ENCODE measurements around the gene S100A4.

Gene S100A4

DNA sequence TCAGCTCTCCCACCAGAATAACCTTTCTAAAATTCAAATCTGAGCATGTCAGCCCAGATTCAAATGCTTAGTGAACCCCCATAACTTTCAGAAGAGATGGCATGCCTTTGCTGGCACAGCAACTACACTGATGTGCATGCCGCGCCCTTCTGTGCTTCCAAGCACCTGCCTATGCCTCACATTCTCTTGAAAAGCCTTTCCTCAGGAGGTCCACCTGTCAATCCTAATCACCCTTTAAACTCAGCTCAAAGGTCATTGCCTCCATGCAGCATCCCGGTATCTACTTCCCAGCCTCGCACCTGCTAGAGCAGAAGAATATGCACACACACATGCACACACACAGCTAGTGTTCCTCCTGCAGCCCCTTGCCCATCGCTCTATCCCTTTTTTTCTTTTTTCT, 25.3 kb upstream of the S100A4 start:
- CTCF ChIA-PET = interaction anchor here (1.4 to 5.8 kb wide), 3 partner anchors 38 to 63 kb away, joined by 3 to 60 read pairs (median 15); partner anchors contain the start of genes CHTOP, S100A1 and S100A13
- POLR2A ChIA-PET = interaction anchor here (1.6 to 1.7 kb wide), 2 partner anchors 56 to 63 kb away, joined by 7 to 8 read pairs; partner anchors contain the start of genes CHTOP, S100A1 and S100A13
- TF ChIP-seq BHLHE40 (IDR thresholded peaks at IDR 0.05; ENCODE audit: borderline replicate concordance) = no peak
- no peak for TF ChIP-seq PKNOX1 (IDR thresholded peaks at IDR 0.05)
- TF ChIP-seq CTBP1 (IDR thresholded peaks at IDR 0.05; ENCODE audit: borderline replicate concordance) = no peak
- TF ChIP-seq TARDBP (IDR thresholded peaks at IDR 0.05) = no peak
- no peak for TF ChIP-seq FOXK2 (IDR thresholded peaks at IDR 0.05)
- no peak for TF ChIP-seq FOXA1 (IDR thresholded peaks at IDR 0.05)
- TF ChIP-seq ELF4 (IDR thresholded peaks at IDR 0.05) = no peak
- TF ChIP-seq SP1 (IDR thresholded peaks at IDR 0.05) = no peak
- no peak for TF ChIP-seq NFRKB (IDR thresholded peaks at IDR 0.05)
- no peak for TF ChIP-seq L3MBTL2 (conservative IDR thresholded peaks at IDR 0.05)
- no peak for TF ChIP-seq HDGF (IDR thresholded peaks at IDR 0.05; ENCODE audit: borderline replicate concordance)
- TF ChIP-seq LEF1 (IDR thresholded peaks at IDR 0.05; ENCODE audit: borderline replicate concordance) = no peak
- no peak for TF ChIP-seq FOXM1 (IDR thresholded peaks at IDR 0.05; ENCODE audit: borderline replicate concordance)
- no peak for TF ChIP-seq ARNT (IDR thresholded peaks at IDR 0.05)
- TF ChIP-seq ZNF384 (IDR thresholded peaks at IDR 0.05) = no peak
- TF ChIP-seq SUZ12 (IDR thresholded peaks at IDR 0.05) = no peak
- DNase-seq (ENCODE audit: extremely low spot score) = no peak

DNA sequence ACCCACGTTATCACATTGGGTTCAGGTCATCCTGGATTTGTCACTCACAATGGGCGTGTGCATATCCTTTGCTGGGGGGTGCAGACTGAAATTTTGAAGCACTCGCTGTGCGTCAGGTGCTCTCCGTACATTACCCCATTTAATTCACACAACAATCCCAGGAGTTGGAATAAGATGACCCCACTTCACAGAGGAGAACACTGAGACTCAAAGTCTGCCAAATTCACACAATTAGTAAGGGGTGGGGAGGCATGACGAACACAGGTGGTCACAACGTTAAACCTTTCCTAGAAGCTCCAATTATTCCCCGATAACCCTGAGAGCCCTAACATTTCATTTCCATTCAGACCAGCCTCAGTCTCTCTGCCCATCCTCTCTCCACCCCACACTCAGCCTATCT, 23.9 kb upstream of the S100A4 start:
- TF ChIP-seq CTBP1 (IDR thresholded peaks at IDR 0.05; ENCODE audit: borderline replicate concordance) = no peak
- no peak for TF ChIP-seq FOXA1 (IDR thresholded peaks at IDR 0.05)
- no peak for TF ChIP-seq LEF1 (IDR thresholded peaks at IDR 0.05; ENCODE audit: borderline replicate concordance)
- ChIA-PET CTCF (interaction anchor here (0.9 to 5.8 kb wide), 6 partner anchors 25 to 65 kb away, joined by 3 to 60 read pairs (median 12); partner anchors contain the start of genes CHTOP, S100A1, S100A13 and S100A4), POLR2A (interaction anchor here (1.6 to 2.1 kb wide), 3 partner anchors 58 to 65 kb away, joined by 7 to 13 read pairs (median 8); partner anchors contain the start of genes CHTOP, S100A1 and S100A13)
- DNase-seq (ENCODE audit: extremely low spot score) = no peak

DNA sequence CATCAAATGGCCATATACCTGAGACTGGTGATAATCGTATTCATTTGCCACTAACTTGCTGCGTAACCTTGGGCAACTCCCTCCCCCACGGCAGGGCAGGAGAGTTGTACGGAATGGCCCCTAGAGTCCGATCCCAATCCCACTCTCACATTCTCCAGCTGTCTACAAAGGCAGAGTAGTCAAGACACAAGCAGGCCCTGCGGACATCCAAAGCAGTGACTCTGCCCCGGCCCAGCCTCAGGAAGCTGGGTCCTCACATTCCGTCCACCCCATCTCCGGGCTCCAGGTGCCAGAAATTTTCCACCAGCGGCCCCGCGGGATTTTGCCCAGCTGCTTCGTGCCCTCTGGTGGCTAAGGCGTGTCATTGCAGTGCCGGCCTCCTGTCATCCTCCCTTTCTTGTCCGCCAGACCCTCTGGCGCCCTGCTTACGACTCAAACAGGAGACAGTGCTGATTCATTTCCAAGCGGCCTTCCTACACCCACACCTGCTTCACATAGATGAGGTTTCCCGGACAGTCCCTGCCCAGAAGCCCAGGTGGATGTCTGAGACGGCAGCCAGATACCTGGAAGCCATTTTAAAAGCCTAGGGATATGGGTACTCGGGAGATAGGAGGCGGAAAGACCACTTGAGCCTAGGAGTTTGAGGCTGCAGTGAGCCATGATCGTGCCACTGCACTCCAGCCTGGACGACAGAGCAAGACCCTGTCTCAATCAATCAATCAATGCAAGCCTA, 22.9 kb upstream of the S100A4 start:
- TF ChIP-seq ELF4 (IDR thresholded peaks at IDR 0.05) (no peak), PKNOX1 (IDR thresholded peaks at IDR 0.05) (peak; percentile 41), SUZ12 (IDR thresholded peaks at IDR 0.05) (no peak)
- CTCF ChIA-PET = interaction anchor here (0.6 to 5.8 kb wide), 13 partner anchors 9 to 76 kb away, joined by 3 to 60 read pairs (median 8); partner anchors contain the start of genes S100A1, S100A13 and S100A4
- DNase-seq (ENCODE audit: extremely low spot score) = peak; percentile 95
- POLR2A ChIA-PET = interaction anchor here (0.6 to 2.1 kb wide), 14 partner anchors 8 to 213 kb away, joined by 3 to 13 read pairs (median 5); partner anchors contain the start of genes CHTOP and S100A13

DNA sequence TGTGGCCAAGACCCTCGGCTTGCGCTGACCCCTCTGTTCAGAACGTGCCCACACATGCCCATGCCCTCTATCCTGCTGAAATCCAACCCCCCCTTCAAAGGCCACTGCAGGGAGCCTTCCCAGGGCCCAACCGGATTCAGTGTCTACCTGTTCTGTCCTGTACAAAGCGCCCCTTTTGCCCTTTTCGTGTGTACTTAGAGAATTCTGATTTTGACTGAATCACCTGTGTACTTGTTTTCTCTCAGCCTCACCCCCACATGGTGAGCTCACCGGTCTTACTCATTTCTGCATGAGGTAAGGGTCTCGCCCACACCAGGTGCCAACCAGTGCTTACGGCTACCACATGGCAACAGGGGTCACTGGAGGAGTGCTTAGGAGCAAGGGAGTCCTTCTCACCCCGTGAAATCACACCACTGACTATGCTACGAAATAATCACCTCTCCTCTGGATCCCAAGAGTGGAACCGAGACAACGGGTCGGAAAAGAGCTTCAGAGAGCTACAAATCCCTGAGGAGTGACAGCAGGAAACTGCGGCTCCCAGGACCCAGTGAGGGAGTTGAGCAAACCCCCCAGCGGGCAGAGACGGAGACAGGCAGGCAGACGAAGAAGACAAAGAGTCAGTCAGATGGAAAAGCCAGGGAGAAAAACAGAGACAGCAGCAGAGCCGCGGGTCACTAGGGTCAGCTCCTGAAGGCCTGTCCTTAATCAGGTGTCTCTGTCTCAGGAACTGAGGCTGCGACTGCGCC, 22.2 kb upstream of the S100A4 start:
- ChIA-PET CTCF (interaction anchor here (0.6 to 5.8 kb wide), 12 partner anchors 8 to 75 kb away, joined by 3 to 60 read pairs (median 7); partner anchors contain the start of genes S100A1, S100A13 and S100A4), POLR2A (interaction anchor here (0.6 to 2.1 kb wide), 14 partner anchors 9 to 213 kb away, joined by 3 to 13 read pairs (median 5); partner anchors contain the start of genes CHTOP and S100A13)
- no peak for DNase-seq (ENCODE audit: extremely low spot score)

GRCh38 chr1:153566414-153567371, 21.1 kb upstream of the S100A4 start:
- POLR2A ChIA-PET = interaction anchor here (0.5 to 1.9 kb wide), 17 partner anchors 13 to 424 kb away, joined by 3 to 11 read pairs (median 5); partner anchors contain the start of genes CHTOP, ILF2, RPS27 and S100A1
- peak; percentile 62 for DNase-seq (ENCODE audit: extremely low spot score)
- no peak for TF ChIP-seq TARDBP (IDR thresholded peaks at IDR 0.05)
- TF ChIP-seq NFRKB (IDR thresholded peaks at IDR 0.05) = no peak
- CTCF ChIA-PET = interaction anchor here (0.6 to 2.7 kb wide), 8 partner anchors 26 to 214 kb away, joined by 3 to 12 read pairs (median 4); partner anchors contain the start of genes S100A1, S100A13 and S100A5

More for the DNA sequence above, 22.2 kb upstream of the S100A4 start:
- TF ChIP-seq FOXA1 (IDR thresholded peaks at IDR 0.05) (no peak), TARDBP (IDR thresholded peaks at IDR 0.05) (no peak), NFRKB (IDR thresholded peaks at IDR 0.05) (no peak), HDGF (IDR thresholded peaks at IDR 0.05; ENCODE audit: borderline replicate concordance) (no peak), LEF1 (IDR thresholded peaks at IDR 0.05; ENCODE audit: borderline replicate concordance) (no peak)

All from HEK293T (cell line).